Measurements from ENCODE around the gene APOBEC3G. TPM values are rescaled to one million over a fixed set of nuclear protein-coding genes. Genes with fewer than 3 reads are reported as not detected.

Gene APOBEC3G
- total RNA-seq, 1 experiment from 2014 or later = 0.76 TPM

DNA sequence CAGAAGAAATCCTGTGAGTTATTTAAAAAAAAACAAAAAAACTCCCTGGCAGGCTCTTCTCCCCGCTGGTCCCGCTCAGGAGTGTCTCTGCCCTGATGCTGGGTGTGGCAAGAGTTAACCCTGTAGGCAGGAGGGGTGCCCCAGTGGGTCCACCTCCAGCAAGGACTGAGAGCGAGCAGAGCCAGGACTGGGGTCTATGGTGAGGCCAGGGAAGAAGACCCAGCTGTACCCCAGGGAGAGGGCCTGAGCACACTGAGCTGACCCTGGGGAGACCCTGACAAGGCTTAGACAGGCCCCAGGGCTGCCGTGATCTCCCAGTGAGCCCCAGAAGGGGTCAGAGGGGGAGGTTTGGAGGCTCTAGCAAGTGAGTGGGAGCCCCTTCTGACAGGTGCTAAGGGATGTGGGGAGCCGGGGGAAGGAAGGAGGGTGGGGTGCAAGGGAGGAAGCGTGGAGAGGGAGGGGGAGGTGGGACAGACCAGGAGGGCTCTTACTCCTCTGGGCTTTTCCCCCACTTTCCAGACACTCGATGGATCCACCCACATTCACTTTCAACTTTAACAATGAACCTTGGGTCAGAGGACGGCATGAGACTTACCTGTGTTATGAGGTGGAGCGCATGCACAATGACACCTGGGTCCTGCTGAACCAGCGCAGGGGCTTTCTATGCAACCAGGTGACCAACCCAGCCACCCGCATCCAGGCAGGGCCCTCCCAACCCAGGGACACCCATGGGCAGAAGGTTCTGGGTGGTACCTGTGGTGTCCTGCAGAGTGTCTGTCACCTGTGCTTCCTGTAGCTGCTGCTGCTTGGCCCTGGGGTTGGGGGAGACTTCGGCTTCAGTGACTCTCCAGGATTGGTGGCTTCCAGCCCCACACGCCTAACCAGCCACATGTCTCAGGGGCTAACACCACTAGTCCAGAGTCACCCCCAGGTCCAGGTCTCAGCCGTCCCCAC, 6.4 kb downstream of the APOBEC3G start:
- Histone ChIP-seq H3K4me3 (no peak overlapping the region), H3K36me3 (no peaks in the 10 kb centered on the region), H3K9me3 (no peaks in the 10 kb centered on the region), H3K27me3 (no peaks in the 10 kb centered on the region)
- no peak for DNase-seq

DNA sequence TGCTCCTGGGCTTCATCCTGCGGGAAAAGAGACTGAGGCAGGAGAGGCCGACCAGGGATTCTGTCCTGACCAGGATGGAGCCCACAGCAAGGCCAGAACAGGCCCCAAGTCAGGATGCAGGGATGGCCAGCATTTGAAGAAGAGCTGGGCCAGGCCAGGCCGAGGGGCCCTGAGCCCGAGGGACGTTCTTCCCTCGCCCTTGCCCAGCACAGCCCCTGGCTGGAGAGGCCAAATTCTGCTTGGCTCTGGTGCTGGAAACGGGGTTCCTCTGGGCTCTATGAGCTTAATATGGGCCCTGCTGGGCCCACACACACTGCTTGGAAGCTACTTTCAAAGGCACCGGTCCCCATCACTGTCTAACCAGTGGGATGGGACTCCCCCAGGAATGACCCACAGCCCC, 7.6 kb downstream of the APOBEC3G start:
- Histone ChIP-seq H3K27me3 (no peaks in the 10 kb centered on the region), H3K36me3 (no peaks in the 10 kb centered on the region), H3K4me3 (no peak overlapping the region), H3K9me3 (no peaks in the 10 kb centered on the region)
- no peak for DNase-seq

DNA sequence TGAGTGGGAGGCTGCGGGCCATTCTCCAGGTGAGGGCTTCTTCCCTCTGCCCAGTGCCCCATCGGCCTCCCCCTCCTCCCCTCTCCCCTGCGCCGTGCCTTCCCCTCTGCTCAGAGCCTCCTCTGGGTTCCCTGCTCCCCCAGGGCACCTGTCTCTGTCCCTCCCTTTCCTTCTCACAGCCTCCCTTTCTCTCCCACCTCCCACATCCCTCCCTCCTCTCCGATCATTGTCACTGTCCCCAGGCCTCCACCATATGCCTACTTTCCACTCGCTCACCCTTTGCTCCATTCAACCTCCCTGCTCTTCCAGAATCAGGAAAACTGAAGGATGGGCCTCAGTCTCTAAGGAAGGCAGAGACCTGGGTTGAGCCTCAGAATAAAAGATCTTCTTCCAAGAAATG, 10.0 kb downstream of the APOBEC3G start:
- Histone ChIP-seq H3K4me3 (no peak overlapping the region), H3K9me3 (no peaks in the 10 kb centered on the region)
- DNase-seq = no peak

DNA sequence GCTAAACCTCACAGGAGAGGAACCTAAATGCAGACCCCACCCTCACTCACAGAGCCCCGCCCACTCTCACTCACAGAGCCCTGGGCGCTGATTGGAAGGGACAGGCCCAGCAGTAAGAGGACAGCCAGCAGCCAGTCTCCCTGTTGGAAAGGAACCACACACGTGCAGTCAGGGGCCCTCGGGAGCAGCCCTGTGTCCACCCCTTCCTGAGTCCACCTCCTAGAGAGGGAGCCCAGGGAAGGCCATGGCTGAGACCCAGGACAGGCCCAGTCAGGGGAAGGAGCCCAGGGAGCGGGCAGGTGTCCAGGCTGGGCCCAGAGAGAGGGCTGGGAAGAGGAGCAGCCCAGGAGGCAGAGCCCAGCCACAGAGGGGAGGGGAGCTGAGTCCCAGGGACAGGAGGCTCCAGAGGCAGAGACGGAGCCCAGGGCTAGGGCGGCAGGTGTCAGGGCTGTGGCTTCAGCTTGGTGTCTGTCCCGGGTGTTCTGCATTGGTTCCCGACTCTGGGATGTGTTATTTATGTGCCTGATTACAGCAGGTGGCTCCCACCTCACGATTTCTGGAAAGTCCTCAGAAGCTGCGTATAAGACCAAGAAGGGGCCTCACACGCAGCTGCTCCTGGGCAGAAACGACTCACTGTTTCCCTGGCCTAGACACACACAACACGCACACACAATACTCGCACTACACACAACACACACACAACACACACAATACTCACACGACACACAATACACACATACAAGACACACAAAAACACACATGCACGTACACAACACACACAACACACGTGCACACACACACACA, 11.0 kb downstream of the APOBEC3G start:
- no peaks in the 10 kb centered on the region for H3K9me3 ChIP-seq
- no peak for DNase-seq
- no peaks in the 10 kb centered on the region for H3K27me3 ChIP-seq
- H3K36me3 ChIP-seq = no peaks in the 10 kb centered on the region
- H3K4me3 ChIP-seq = no peak overlapping the region

More for the DNA sequence above, 10.0 kb downstream of the APOBEC3G start:
- no peaks in the 10 kb centered on the region for H3K27me3 ChIP-seq
- H3K36me3 ChIP-seq = no peaks in the 10 kb centered on the region

DNA sequence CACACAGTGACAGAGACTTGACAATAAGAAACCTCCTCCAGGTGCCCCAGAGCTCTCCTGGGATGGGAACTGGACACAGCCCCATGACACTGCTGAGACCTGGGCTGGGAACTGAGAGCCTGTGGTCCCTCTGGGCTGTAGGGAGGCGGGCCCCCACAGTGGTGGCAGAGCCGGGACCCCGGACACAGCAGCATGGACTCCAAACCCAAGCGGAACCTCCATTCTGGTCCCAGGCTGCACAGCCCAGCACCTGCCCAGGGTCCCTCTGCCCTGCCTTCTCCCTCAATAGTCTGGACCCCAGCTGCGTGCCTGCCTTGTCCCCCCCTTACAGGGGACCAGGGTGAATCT, 11.6 kb downstream of the APOBEC3G start:
- Histone ChIP-seq H3K9me3 (no peaks in the 10 kb centered on the region), H3K36me3 (no peaks in the 10 kb centered on the region), H3K4me3 (no peak overlapping the region), H3K27me3 (no peaks in the 10 kb centered on the region)
- no peak for DNase-seq

DNA sequence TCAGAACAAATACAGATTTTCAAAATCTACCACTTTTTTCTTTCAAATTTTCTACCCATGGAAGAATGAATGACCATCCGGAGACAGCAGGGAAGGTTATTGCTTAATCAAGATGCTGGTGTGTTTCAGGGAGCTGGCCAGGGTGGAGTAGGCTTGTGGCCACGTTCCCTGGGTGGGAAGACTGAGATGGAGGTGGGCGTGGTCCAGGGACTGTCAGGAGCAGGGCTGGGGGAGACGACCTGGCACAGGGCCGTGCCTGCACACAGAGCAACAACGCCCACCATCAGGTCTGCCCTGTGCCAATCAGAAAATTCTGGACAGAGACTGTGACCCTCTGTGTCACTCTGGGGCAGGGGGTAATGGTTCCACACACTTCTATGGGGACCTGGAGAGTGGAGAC, 12.9 kb downstream of the APOBEC3G start:
- Histone ChIP-seq H3K9me3 (no peaks in the 10 kb centered on the region), H3K27me3 (no peaks in the 10 kb centered on the region), H3K4me3 (no peak overlapping the region), H3K36me3 (no peaks in the 10 kb centered on the region)
- DNase-seq = no peak

DNA sequence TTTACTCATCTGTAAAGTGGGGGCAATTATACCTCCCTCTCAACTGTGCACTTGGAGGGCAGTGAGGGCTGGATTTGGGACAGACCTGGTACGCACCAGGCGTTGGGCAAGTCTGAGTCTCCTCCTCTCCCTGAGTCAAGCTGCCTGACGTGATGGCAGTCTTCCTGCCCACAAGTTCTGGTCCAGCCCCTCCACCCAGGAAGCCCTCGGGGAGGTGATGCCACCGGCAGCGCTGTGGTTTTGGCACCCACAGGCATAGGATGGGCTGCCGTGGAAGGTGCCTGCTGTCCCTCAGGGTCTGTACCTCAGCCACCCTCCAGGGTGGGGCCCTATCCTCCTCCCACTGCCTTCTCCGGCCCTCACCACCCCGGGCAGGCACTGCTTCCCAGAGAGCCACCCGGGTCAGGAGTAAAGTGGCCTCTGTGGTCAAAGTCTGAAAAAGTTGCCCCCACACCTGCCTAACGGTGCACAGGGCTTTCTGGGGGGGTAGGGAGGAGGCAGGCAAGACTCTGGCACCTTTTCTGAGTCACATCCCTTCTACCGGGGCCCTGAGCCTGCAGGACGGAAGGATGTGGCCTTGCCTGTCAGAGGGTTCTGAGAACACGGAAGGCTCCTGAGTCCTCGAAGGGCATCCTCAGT, 13.5 kb downstream of the APOBEC3G start:
- Histone ChIP-seq H3K9me3 (no peaks in the 10 kb centered on the region), H3K36me3 (no peaks in the 10 kb centered on the region), H3K4me3 (no peak overlapping the region), H3K27me3 (no peaks in the 10 kb centered on the region)
- peak; percentile 18 for DNase-seq

DNA sequence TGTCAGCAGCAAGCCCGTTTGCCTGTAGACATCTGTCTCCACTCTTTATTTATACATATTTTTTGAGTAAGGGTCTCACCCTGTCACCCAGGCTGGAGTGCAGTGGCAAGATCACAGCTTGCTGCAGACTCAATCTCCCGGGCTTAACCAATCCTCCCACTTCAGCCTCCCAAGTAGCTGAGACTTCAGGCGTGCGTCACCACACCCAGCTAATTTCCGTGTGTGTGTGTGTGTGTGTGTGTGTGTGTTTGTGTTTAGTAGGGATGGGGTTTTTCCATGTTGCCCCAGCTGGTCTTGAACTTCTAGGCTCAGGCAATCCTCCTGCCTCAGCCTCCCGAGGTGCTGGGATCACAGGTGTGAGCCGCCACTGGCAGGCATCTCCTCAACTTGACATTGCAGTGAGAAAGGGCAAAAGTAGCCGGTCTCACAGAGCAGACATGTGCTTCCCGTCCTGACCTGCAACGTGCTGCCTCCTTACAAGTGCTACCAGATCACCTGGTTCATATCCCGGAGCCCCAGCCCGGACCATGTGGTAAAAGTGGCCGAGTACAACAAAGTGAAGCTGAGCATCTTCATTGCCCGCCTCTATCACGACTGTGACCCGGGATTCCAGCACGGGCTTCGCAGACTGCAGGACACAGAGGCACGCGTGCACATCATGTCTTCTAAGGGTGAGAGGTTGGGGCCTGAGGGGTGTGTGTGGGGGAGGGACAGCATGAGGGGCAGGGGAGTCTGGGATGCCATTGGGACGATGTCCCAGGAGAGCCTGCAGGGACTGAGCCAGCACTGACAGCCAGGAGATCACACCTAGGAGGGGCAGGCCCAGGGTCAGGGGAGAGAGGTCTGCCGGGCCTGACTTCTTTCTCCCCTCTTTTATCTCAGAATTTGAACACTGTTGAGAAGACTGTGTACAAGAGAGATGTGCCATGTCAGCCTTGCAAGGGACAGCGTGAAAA, 14.3 kb downstream of the APOBEC3G start:
- no peaks in the 10 kb centered on the region for H3K36me3 ChIP-seq
- no peak overlapping the region for H3K4me3 ChIP-seq
- no peaks in the 10 kb centered on the region for H3K27me3 ChIP-seq
- no peaks in the 10 kb centered on the region for H3K9me3 ChIP-seq
- DNase-seq = no peak

DNA sequence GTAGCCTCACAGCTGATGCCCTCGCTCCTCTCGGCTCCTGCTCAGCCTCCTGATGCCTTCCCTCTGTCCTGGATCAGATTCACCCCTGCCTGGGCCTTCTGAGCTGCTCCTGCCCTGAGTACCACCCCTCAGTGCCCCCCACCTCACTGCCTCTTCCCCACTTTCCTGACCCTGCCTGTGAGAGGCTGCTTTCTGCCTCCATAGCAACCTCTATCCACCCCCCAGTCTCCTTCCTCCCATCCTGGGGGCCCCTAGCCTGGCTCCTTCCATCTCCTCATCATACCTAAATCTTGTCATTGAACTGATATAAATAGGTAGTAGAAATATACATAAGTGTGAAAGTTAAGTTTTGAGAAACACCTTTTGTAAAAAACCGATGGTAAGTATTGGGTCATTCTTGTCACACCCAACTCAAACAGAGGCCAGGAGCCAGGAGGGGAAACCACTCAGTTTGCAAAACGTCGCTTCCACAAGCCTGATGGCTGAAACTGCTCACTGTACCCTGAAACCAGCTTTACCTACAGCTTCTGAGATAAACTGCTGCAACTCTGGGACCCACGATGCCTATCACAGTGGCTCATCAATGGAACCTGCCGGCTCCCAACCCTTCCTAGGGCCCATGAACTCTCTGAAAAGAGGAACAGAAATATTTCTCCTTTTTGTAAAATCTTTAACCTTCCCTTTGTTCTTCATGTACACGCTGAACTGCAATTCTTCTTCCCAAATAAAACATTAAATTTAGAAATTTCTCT, 15.2 kb downstream of the APOBEC3G start:
- no peak overlapping the region for H3K4me3 ChIP-seq
- no peaks in the 10 kb centered on the region for H3K9me3 ChIP-seq
- no peaks in the 10 kb centered on the region for H3K36me3 ChIP-seq
- no peak for DNase-seq
- no peaks in the 10 kb centered on the region for H3K27me3 ChIP-seq

DNA sequence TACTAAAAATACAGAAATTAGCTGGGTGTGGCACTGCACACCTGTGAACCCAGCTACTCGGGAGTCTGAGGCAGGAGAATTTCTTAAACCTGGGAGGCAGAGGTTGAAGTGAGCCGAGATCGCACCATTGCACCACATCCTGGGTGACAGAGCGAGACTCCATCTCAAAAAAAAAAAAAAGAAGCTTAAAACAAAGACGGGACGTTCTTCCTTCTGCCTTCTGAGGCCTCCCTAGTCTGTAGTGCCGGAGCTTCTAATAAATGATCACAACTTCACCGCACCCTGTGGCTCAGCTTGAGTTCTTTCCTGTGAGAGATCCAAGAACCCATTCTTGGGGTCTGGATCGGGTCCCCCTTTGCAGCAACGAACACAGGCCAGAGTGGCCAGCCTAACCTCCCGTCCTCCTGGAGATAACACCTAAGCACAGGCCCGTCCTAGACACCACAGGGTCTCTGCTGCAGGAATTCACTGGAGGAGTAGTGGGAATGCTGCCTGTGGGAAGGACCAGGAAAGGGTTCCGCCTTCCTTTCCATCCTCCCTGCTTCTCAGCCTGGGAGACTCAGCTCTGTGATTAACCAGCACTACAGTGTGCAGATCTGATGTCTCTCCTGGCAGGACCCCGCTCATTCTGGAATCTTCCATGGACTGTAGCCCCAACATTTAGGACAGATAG, 17.8 kb downstream of the APOBEC3G start:
- Histone ChIP-seq H3K27me3 (no peaks in the 10 kb centered on the region), H3K9me3 (no peaks in the 10 kb centered on the region), H3K4me3 (no peak overlapping the region), H3K36me3 (no peaks in the 10 kb centered on the region)
- no peak for DNase-seq

DNA sequence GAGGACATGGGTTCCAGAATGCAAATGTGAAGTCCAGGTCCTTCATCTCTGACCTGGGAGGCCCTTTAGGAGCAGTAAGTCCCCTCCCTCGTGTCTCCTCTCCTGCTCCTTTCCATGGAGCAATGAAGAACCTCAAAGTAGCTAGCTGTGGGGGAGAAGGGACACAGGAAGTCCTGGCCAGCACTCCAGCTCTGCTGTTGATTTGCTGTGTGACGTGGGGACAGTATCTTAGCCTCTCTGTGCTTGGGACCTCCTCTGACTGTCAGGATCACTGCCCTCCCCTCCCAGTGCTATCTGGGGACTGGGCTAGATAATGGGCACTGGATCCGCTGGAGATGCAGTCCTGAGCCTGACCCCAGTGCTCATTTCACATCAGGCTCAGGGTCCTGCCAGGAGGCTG, 18.9 kb downstream of the APOBEC3G start:
- DNase-seq = no peak
- no peaks in the 10 kb centered on the region for H3K36me3 ChIP-seq
- no peaks in the 10 kb centered on the region for H3K9me3 ChIP-seq
- no peaks in the 10 kb centered on the region for H3K27me3 ChIP-seq
- no peak overlapping the region for H3K4me3 ChIP-seq

DNA sequence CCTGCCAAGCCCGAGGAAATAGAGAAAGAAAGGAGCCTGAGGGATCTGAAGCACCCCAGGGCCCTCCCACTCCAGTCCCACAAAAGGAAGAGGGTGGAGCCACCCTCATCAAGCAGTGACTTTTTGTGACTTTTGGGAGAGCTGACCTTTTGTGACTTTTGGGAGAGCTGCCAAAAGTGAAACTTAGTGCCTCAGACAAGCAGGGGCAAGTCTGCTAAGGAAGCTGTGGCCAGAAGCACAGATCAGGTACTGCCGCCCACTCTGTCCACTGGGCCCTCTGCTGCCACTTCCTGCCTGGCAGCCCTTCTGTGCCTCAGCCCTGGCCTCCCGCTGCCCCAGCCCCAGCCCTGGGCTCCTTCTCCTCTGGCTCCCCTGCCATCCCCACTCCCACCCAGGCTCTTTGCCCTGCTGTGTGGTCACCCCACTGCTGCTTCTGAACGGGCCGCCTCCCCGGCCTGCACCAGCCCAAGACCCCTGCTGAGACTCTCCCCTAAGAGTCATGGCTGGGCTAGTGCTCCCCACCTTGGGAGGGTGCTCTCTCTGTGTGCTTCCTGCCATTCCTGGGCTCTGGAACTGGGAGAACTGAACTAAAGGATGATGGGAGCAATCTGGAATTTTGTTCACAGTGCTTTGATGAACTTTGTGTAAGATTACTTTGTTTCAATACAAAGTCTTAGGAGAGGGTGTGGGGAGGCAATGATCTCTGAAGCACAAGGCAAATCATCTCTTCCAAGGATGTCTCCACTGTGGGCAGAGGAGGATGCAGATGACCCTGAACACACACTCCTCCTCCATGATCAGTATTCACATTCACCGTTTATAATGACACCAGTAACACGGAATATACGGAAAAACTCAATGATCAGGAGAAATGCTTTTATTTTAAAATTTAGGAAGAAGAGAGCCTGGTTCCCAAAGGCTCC, 20.3 kb downstream of the APOBEC3G start, which contains the start of gene APOBEC3H:
Gene APOBEC3H, plus strand, starts transcription at position 147 of the 923 bp plus-strand sequence. CDS start 3,035 bp downstream, outside the sequence.
- H3K4me3 ChIP-seq = no peak within 1 kb of the TSS
- H3K27me3 ChIP-seq = no peaks in the 10 kb centered on the region
- peak; percentile 36 for DNase-seq
- H3K36me3 ChIP-seq = no peaks in the 10 kb centered on the region
- H3K9me3 ChIP-seq = no peaks in the 10 kb centered on the region

DNA sequence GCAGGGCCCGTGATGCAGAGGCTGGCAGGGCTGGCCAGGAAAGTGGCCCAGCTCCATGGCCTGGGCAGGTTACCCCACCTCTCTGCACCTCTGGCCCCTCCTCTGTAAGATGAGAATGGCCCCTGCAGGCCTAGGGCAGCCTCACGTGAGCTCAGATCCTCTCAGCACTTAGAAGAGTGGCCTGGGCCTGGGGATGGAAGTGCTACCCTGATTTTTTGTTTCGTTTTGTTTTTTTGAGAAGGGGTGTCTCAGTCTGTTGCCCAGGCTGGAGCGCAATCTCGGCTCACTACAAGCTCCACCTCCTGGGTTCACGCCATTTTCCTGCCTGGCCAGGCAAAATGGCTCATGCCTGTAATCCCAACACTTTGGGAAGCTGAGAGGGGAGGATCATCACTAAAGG, 21.0 kb downstream of the APOBEC3G start:
- no peaks in the 10 kb centered on the region for H3K9me3 ChIP-seq
- H3K36me3 ChIP-seq = no peaks in the 10 kb centered on the region
- H3K27me3 ChIP-seq = no peaks in the 10 kb centered on the region
- DNase-seq = no peak
- no peak overlapping the region for H3K4me3 ChIP-seq

DNA sequence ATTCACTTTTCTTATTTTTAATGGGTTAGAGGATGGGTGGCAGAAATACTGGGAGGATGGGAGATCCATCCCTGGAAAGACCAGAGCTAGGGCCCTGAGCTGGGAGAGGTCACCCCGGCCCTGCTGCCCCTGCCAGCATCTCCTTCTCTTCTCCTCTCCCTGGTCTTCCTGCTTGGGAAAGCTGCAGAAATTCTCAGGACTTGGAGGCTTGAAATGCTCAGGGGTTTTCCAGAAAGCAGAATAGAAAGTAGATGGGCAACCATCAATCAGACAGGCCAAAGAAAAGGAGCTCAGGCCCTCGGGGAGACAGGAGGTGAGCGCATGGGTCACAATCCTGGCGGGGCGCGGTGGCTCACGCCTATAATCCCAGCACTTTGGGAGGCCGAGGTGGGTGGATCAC, 21.5 kb downstream of the APOBEC3G start:
- Histone ChIP-seq H3K9me3 (no peaks in the 10 kb centered on the region), H3K27me3 (no peaks in the 10 kb centered on the region), H3K4me3 (no peak overlapping the region), H3K36me3 (no peaks in the 10 kb centered on the region)
- DNase-seq = no peak

Data from MG63 (cell line).